ENCODE results near the gene ULK1.

GRCh38 chr12:131940141-131940547 lies 45.7 kb downstream of the ULK1 start:
- TF ChIP-seq CTCF (IDR thresholded peaks at IDR 0.05): no peak
- no peak for TF ChIP-seq POLR2A (IDR thresholded peaks at IDR 0.05)

Measured in adrenal gland (tissue), 5 donors.